Central memory CD8-positive, alpha-beta T cell (primary cell): ENCODE results near the gene RUNX2.

Experiments used
- ATAC-seq: fragments of 150-1000 bp; cut with Tn5 transposase; replicated peaks from 2 replicates; pipeline ENCODE4 v1.10.0; 2022; ENCODE audit warnings: mild to moderate bottlenecking, moderate FRiP score, moderate number of reproducible peaks; ENCODE audit not compliant: poor library complexity, severe bottlenecking; ENCODE audit errors: extremely low read depth
- DNase-seq, 2 donors: peaks; one replicate each; pipeline ENCODE4 v3.0.0; 2021; ENCODE audit warnings: low spot score in 2 of 2
- H3K27ac Mint-ChIP-seq: one replicate; pipeline ENCODE4 v1.8.0; 2022; ENCODE audit warnings: low read depth, mild to moderate bottlenecking, moderate library complexity, mixed read lengths
- H3K27me3 Mint-ChIP-seq: one replicate; pipeline ENCODE4 v1.8.0; 2022; ENCODE audit warnings: mixed read lengths
- H3K36me3 Mint-ChIP-seq: one replicate; pipeline ENCODE4 v1.8.0; 2022; ENCODE audit warnings: mild to moderate bottlenecking, moderate library complexity, mixed read lengths; ENCODE audit not compliant: insufficient read depth
- H3K4me1 Mint-ChIP-seq: one replicate; pipeline ENCODE4 v1.8.0; 2022; ENCODE audit warnings: mixed read lengths
- H3K4me3 Mint-ChIP-seq: one replicate; pipeline ENCODE4 v1.8.0; 2022; ENCODE audit warnings: mild to moderate bottlenecking, moderate library complexity, mixed read lengths
- H3K9me3 Mint-ChIP-seq: one replicate; pipeline ENCODE4 v1.8.0; 2022; ENCODE audit warnings: mixed read lengths

The RUNX2 gene

GRCh38 chr6:45577836-45578504 lies 249.8 kb downstream of the RUNX2 start:
- peaks cover under 1% of the 10 kb centered on the region for H3K36me3 Mint-ChIP-seq
- no peak overlapping the region for H3K27ac Mint-ChIP-seq
- no peak for ATAC-seq

GRCh38 chr6:45584127-45584526 lies 256.0 kb downstream of the RUNX2 start:
- DNase-seq (peak in 1 of 2 donors; percentile 18), ATAC-seq (peak; percentile 18)
- Mint-ChIP-seq H3K36me3 (peaks cover 15% of the 10 kb centered on the region), H3K9me3 (no peaks in the 10 kb centered on the region), H3K27ac (peak overlapping the region; percentile 80), H3K27me3 (no peaks in the 10 kb centered on the region), H3K4me3 (peak overlapping the region; percentile 50), H3K4me1 (peaks cover 52% of the 10 kb centered on the region)

More at GRCh38 chr6:45577836-45578504, 249.8 kb downstream of the RUNX2 start:
- Mint-ChIP-seq H3K27me3 (no peaks in the 10 kb centered on the region), H3K4me3 (no peak overlapping the region), H3K4me1 (peaks cover 12% of the 10 kb centered on the region), H3K9me3 (no peaks in the 10 kb centered on the region)
- no peak for DNase-seq

GRCh38 chr6:45586216-45587171 lies 258.4 kb downstream of the RUNX2 start:
- H3K27me3 Mint-ChIP-seq = no peaks in the 10 kb centered on the region
- peaks cover 67% of the 10 kb centered on the region for H3K4me1 Mint-ChIP-seq
- H3K36me3 Mint-ChIP-seq = peaks cover 15% of the 10 kb centered on the region
- DNase-seq (peak; percentile 30 to 61), ATAC-seq (peak; percentile 83)
- peak overlapping the region; percentile 71 for H3K4me3 Mint-ChIP-seq
- H3K9me3 Mint-ChIP-seq = no peaks in the 10 kb centered on the region
- peak overlapping the region; percentile 83 for H3K27ac Mint-ChIP-seq

- peak overlapping the region; percentile 71 for H3K4me3 Mint-ChIP-seq
- no peak for DNase-seq
- peaks cover 73% of the 10 kb centered on the region for H3K4me1 Mint-ChIP-seq
- H3K27me3 Mint-ChIP-seq = no peaks in the 10 kb centered on the region
- H3K27ac Mint-ChIP-seq = peak overlapping the region; percentile 83
- no peaks in the 10 kb centered on the region for H3K9me3 Mint-ChIP-seq
- ATAC-seq = no peak
- H3K36me3 Mint-ChIP-seq = peaks cover 15% of the 10 kb centered on the region
Measured at GRCh38 chr6:45587229-45588060, 259.3 kb downstream of the RUNX2 start.

- H3K27me3 Mint-ChIP-seq = no peaks in the 10 kb centered on the region
- peaks cover 13% of the 10 kb centered on the region for H3K36me3 Mint-ChIP-seq
- DNase-seq (no peak), ATAC-seq (no peak)
- H3K4me3 Mint-ChIP-seq = no peak overlapping the region
- peaks cover 72% of the 10 kb centered on the region for H3K4me1 Mint-ChIP-seq
- H3K27ac Mint-ChIP-seq = peak overlapping the region; percentile 25
- H3K9me3 Mint-ChIP-seq = no peaks in the 10 kb centered on the region
Measured at GRCh38 chr6:45589367-45589766, 261.2 kb downstream of the RUNX2 start.

- Mint-ChIP-seq H3K9me3 (no peaks in the 10 kb centered on the region), H3K27ac (peak overlapping the region; percentile 58), H3K4me3 (no peak overlapping the region), H3K4me1 (peaks cover 72% of the 10 kb centered on the region), H3K27me3 (no peaks in the 10 kb centered on the region), H3K36me3 (peaks cover 13% of the 10 kb centered on the region)
- ATAC-seq = no peak
- no peak for DNase-seq
Measured at GRCh38 chr6:45590226-45590625, 262.1 kb downstream of the RUNX2 start.

GRCh38 chr6:45590696-45591184 lies 262.6 kb downstream of the RUNX2 start:
- no peaks in the 10 kb centered on the region for H3K9me3 Mint-ChIP-seq

GRCh38 chr6:45591306-45591705 lies 263.2 kb downstream of the RUNX2 start:
- Mint-ChIP-seq H3K9me3 (no peaks in the 10 kb centered on the region), H3K27me3 (no peaks in the 10 kb centered on the region), H3K4me1 (peaks cover 66% of the 10 kb centered on the region), H3K4me3 (no peak overlapping the region), H3K27ac (no peak overlapping the region), H3K36me3 (peaks cover 10% of the 10 kb centered on the region)
- ATAC-seq = no peak
- DNase-seq = no peak

More at GRCh38 chr6:45590696-45591184, 262.6 kb downstream of the RUNX2 start:
- peaks cover 13% of the 10 kb centered on the region for H3K36me3 Mint-ChIP-seq
- peaks cover 71% of the 10 kb centered on the region for H3K4me1 Mint-ChIP-seq
- DNase-seq (no peak), ATAC-seq (no peak)
- H3K4me3 Mint-ChIP-seq = no peak overlapping the region
- H3K27ac Mint-ChIP-seq = peak overlapping the region; percentile 58
- no peaks in the 10 kb centered on the region for H3K27me3 Mint-ChIP-seq

GRCh38 chr6:45591890-45592289 lies 263.8 kb downstream of the RUNX2 start:
- Mint-ChIP-seq H3K4me1 (peaks cover 60% of the 10 kb centered on the region), H3K27ac (peak overlapping the region; percentile 58), H3K36me3 (peaks cover 5% of the 10 kb centered on the region), H3K27me3 (no peaks in the 10 kb centered on the region), H3K9me3 (no peaks in the 10 kb centered on the region), H3K4me3 (no peak overlapping the region)
- no peak for DNase-seq
- ATAC-seq = no peak

- H3K27me3 Mint-ChIP-seq = no peaks in the 10 kb centered on the region
- no peak for ATAC-seq
- no peaks in the 10 kb centered on the region for H3K9me3 Mint-ChIP-seq
- H3K27ac Mint-ChIP-seq = no peak overlapping the region
- H3K36me3 Mint-ChIP-seq = peaks cover 3% of the 10 kb centered on the region
- H3K4me3 Mint-ChIP-seq = no peak overlapping the region
- DNase-seq = no peak
- H3K4me1 Mint-ChIP-seq = peaks cover 49% of the 10 kb centered on the region
Measured at GRCh38 chr6:45592991-45593390, 264.9 kb downstream of the RUNX2 start.

- no peak for DNase-seq
- Mint-ChIP-seq H3K27me3 (no peaks in the 10 kb centered on the region), H3K9me3 (peaks cover 2% of the 10 kb centered on the region), H3K36me3 (peaks cover 3% of the 10 kb centered on the region), H3K4me1 (peaks cover 29% of the 10 kb centered on the region), H3K27ac (peak overlapping the region; percentile 68), H3K4me3 (no peak overlapping the region)
- ATAC-seq = no peak
Measured at GRCh38 chr6:45595010-45595851, 267.1 kb downstream of the RUNX2 start.
